Cerebellar nuclear complex (tissue), 1 donor: ENCODE measurements around the gene F9.

ENCODE experiments used
- DNase-seq, 2 experiments: peaks; one replicate each; lab custom pipeline; 2025; lab: John Stamatoyannopoulos, UW

F9 gene

DNA sequence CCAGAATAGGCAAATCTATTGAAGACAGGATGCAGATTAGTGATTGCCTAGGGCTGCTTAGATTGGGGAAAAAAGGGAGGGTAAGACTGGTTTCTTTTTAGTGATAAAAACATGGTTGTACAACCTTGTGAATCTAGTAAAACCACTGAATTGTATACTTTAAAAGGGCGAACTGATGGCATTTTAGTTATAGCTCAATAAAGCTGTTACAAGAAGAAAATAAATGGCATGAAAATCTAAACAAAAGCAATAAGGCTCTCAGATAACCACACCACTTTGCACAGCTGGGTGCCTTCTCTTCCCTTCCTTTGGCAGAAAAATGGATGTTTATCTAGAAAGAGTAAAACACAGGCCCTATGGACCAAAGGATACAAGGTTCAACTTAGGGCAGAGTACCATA is 69.6 kb downstream of the F9 start:
- no peak for DNase-seq
